ENCODE data around the gene ZNF219. TPM values are rescaled to one million over a fixed set of nuclear protein-coding genes. Genes with fewer than 3 reads are reported as not detected.

Gene ZNF219
- total RNA-seq, 3 donors from 2014 or later: 56.6 to 103 (median 58.2) TPM

GRCh38 chr14:21106176-21106497 is 7.7 kb upstream of the ZNF219 start:
- no peak for DNase-seq
- no peak for ATAC-seq
- H3K4me1 ChIP-seq (ENCODE audit: low read depth): peaks cover 54% of the 10 kb centered on the region
- no peaks in the 10 kb centered on the region for H3K36me3 ChIP-seq (ENCODE audit: low read depth)
- H3K9me3 ChIP-seq: no peaks in the 10 kb centered on the region
- TF ChIP-seq CTCF (IDR thresholded peaks at IDR 0.05): no peak
- intact Hi-C loops (cut with DNase I, micrococcal nuclease): loop anchor here in 1 of 2 donors (10.0 kb wide), 1 partner anchor 421 kb away; the partner anchor contains the start of genes ANG and RNASE4
- H3K4me3 ChIP-seq: no peak overlapping the region

- Histone ChIP-seq H3K4me3 (no peak overlapping the region), H3K4me1 (ENCODE audit: low read depth) (peaks cover 54% of the 10 kb centered on the region), H3K9me3 (no peaks in the 10 kb centered on the region), H3K36me3 (ENCODE audit: low read depth) (no peaks in the 10 kb centered on the region)
- ATAC-seq: no peak
- no peak for TF ChIP-seq CTCF (IDR thresholded peaks at IDR 0.05)
- peak in 1 of 3 donors; percentile 46 for DNase-seq
- intact Hi-C loops (cut with DNase I, micrococcal nuclease): loop anchor here (2.0 to 10.0 kb wide), 2 partner anchors 36 to 420 kb away; partner anchors contain the start of genes ANG (in 1 of the 2) and RNASE4 (in 1 of the 2)
Measured at GRCh38 chr14:21105095-21105494, 6.6 kb upstream of the ZNF219 start.

- Histone ChIP-seq H3K9me3 (no peaks in the 10 kb centered on the region), H3K4me3 (no peak overlapping the region), H3K36me3 (ENCODE audit: low read depth) (no peaks in the 10 kb centered on the region), H3K4me1 (ENCODE audit: low read depth) (peaks cover 59% of the 10 kb centered on the region)
- intact Hi-C loops (cut with DNase I, micrococcal nuclease): loop anchor here (2.0 to 10.0 kb wide), 2 partner anchors 36 to 420 kb away; partner anchors contain the start of genes ANG (in 1 of the 2) and RNASE4 (in 1 of the 2)
- ATAC-seq (peak; percentile 69), DNase-seq (peak; percentile 86 to 88 (median 88))
- TF ChIP-seq CTCF (IDR thresholded peaks at IDR 0.05): peak; percentile 87
Measured at GRCh38 chr14:21104448-21105060, 6.1 kb upstream of the ZNF219 start.

- Histone ChIP-seq H3K9me3 (no peaks in the 10 kb centered on the region), H3K36me3 (ENCODE audit: low read depth) (no peaks in the 10 kb centered on the region), H3K4me1 (ENCODE audit: low read depth) (peaks cover 64% of the 10 kb centered on the region), H3K4me3 (peak overlapping the region; percentile 42)
- peak; percentile 78 for TF ChIP-seq CTCF (IDR thresholded peaks at IDR 0.05)
- ATAC-seq: peak; percentile 86
- intact Hi-C loops (cut with DNase I, micrococcal nuclease): loop anchor here (2.0 to 10.0 kb wide), 2 partner anchors 35 to 419 kb away; partner anchors contain the start of genes ANG (in 1 of the 2) and RNASE4 (in 1 of the 2)
- peak; percentile 96 to 97 (median 97) for DNase-seq
Measured at GRCh38 chr14:21103710-21104447, 5.4 kb upstream of the ZNF219 start.

- H3K36me3 ChIP-seq (ENCODE audit: low read depth): no peaks in the 10 kb centered on the region
- intact Hi-C loops (cut with DNase I, micrococcal nuclease): loop anchor here in 1 of 2 donors (10.0 kb wide), 1 partner anchor 419 kb away; the partner anchor contains the start of genes ANG and RNASE4
- no peaks in the 10 kb centered on the region for H3K9me3 ChIP-seq
- H3K4me1 ChIP-seq (ENCODE audit: low read depth): peaks cover 64% of the 10 kb centered on the region
- H3K4me3 ChIP-seq: peak overlapping the region; percentile 42
- TF ChIP-seq CTCF (IDR thresholded peaks at IDR 0.05): no peak
- DNase-seq: no peak
- no peak for ATAC-seq
Measured at GRCh38 chr14:21103411-21103709, 4.9 kb upstream of the ZNF219 start.

All from mucosa of descending colon (tissue), 3 donors.